Fibroblast of skin of right quadriceps (primary cell): Measurements from ENCODE around the gene RAB9A.
A peak's percentile ranks its signal among the peaks of the same experiment; 100 is the strongest.
"Not testable (repeated sequence)": the region's sequence is repeated elsewhere in the genome, so short reads cannot be mapped to it uniquely, and the experiment has no call there.

Experiments
- DNase-seq: peaks from one replicate; pipeline ENCODE4 v3.0.0-alpha.2; 2013

The RAB9A gene

GRCh38 chrX:13688958-13689740 is at the start of gene RAB9A:
TSS of gene RAB9A (plus strand) at chrX:13689128. CDS start at chrX:13708747, 19,619 bp downstream.
- DNase-seq: peak; percentile 72

GRCh38 chrX:13641684-13642083 is 47.2 kb upstream of the RAB9A start:
- DNase-seq: not testable (repeated sequence)

GRCh38 chrX:13645464-13646153 is 43.3 kb upstream of the RAB9A start:
- no peak for DNase-seq

- DNase-seq: peak; percentile 68
Observed at GRCh38 chrX:13646154-13646549, 42.8 kb upstream of the RAB9A start.

- peak; percentile 60 for DNase-seq
Observed at GRCh38 chrX:13647709-13648212, 41.2 kb upstream of the RAB9A start.

- DNase-seq: not testable (repeated sequence)
Observed at GRCh38 chrX:13648336-13648735, 40.6 kb upstream of the RAB9A start.

GRCh38 chrX:13649838-13650237 is 39.1 kb upstream of the RAB9A start:
- DNase-seq: peak; percentile 60

- no peak for DNase-seq
Observed at GRCh38 chrX:13650318-13650717, 38.6 kb upstream of the RAB9A start.

GRCh38 chrX:13651150-13651549 is 37.8 kb upstream of the RAB9A start:
- no peak for DNase-seq

GRCh38 chrX:13652287-13652793 is 36.6 kb upstream of the RAB9A start:
- DNase-seq: peak; percentile 89

- peak; percentile 97 for DNase-seq
Observed at GRCh38 chrX:13652850-13653693, 35.9 kb upstream of the RAB9A start, which contains the start of gene TCEANC. TSS of gene TCEANC (plus strand) at chrX:13653141. CDS start at chrX:13662509, 9,368 bp downstream.

GRCh38 chrX:13654116-13654515 is 34.8 kb upstream of the RAB9A start:
- no peak for DNase-seq

GRCh38 chrX:13655674-13656073 is 33.3 kb upstream of the RAB9A start:
- DNase-seq: no peak

GRCh38 chrX:13658602-13659001 is 30.3 kb upstream of the RAB9A start:
- DNase-seq: peak; percentile 51

- DNase-seq: peak; percentile 59
Observed at GRCh38 chrX:13659063-13659462, 29.9 kb upstream of the RAB9A start.

GRCh38 chrX:13661735-13662288 is 27.1 kb upstream of the RAB9A start:
- no peak for DNase-seq

- peak; percentile 78 for DNase-seq
Observed at GRCh38 chrX:13662355-13662791, 26.6 kb upstream of the RAB9A start.

GRCh38 chrX:13664020-13664419 is 24.9 kb upstream of the RAB9A start:
- no peak for DNase-seq

- no peak for DNase-seq
Observed at GRCh38 chrX:13666836-13667235, 22.1 kb upstream of the RAB9A start.

- no peak for DNase-seq
Observed at GRCh38 chrX:13667919-13668318, 21.0 kb upstream of the RAB9A start.

GRCh38 chrX:13669246-13669737 is 19.6 kb upstream of the RAB9A start:
- DNase-seq: peak; percentile 93

GRCh38 chrX:13669755-13670154 is 19.2 kb upstream of the RAB9A start:
- DNase-seq: not testable (repeated sequence)
